HG03039 (cell line): Measurements from ENCODE around the gene WSCD1.

Source experiments
- ATAC-seq: cut with Tn5 transposase; IDR thresholded peaks from one replicate; pipeline ENCODE4 v1.9.1; 2021; ENCODE audit warnings: mild to moderate bottlenecking, moderate library complexity; ENCODE audit not compliant: unreplicated experiment

The WSCD1 gene

GRCh38 chr17:6069539-6070429 lies at the start of gene WSCD1:
WSCD1 (plus strand) TSS chr17:6070379; CDS start chr17:6080659, 10,280 bp downstream.
- no peak for ATAC-seq

GRCh38 chr17:6021011-6021400 lies 49.2 kb upstream of the WSCD1 start:
- ATAC-seq = no peak

GRCh38 chr17:6021627-6022026 lies 48.6 kb upstream of the WSCD1 start:
- no peak for ATAC-seq

- no peak for ATAC-seq
These were observed 46.9 kb upstream of the WSCD1 start for GRCh38 chr17:6023036-6023831.

- ATAC-seq = no peak
These were observed 45.6 kb upstream of the WSCD1 start for GRCh38 chr17:6024576-6024975.

GRCh38 chr17:6027342-6028024 lies 42.7 kb upstream of the WSCD1 start:
- no peak for ATAC-seq

- ATAC-seq = no peak
These were observed 41.9 kb upstream of the WSCD1 start for GRCh38 chr17:6028294-6028693.

- ATAC-seq = no peak
These were observed 34.3 kb upstream of the WSCD1 start for GRCh38 chr17:6035801-6036394.

- ATAC-seq = no peak
These were observed 29.7 kb upstream of the WSCD1 start for GRCh38 chr17:6040504-6040903.

- no peak for ATAC-seq
These were observed 28.9 kb upstream of the WSCD1 start for GRCh38 chr17:6041246-6041645.

- ATAC-seq = no peak
These were observed 26.8 kb upstream of the WSCD1 start for GRCh38 chr17:6043405-6043804.

GRCh38 chr17:6044261-6044660 lies 25.9 kb upstream of the WSCD1 start:
- ATAC-seq = no peak

- no peak for ATAC-seq
These were observed 24.4 kb upstream of the WSCD1 start for GRCh38 chr17:6045621-6046357.

GRCh38 chr17:6046431-6046830 lies 23.7 kb upstream of the WSCD1 start:
- no peak for ATAC-seq

GRCh38 chr17:6046931-6047330 lies 23.2 kb upstream of the WSCD1 start:
- ATAC-seq = no peak

- no peak for ATAC-seq
These were observed 22.2 kb upstream of the WSCD1 start for GRCh38 chr17:6047966-6048365.

- no peak for ATAC-seq
These were observed 21.7 kb upstream of the WSCD1 start for GRCh38 chr17:6048486-6048885.

- no peak for ATAC-seq
These were observed 17.3 kb upstream of the WSCD1 start for GRCh38 chr17:6052926-6053325.

- no peak for ATAC-seq
These were observed 15.8 kb upstream of the WSCD1 start for GRCh38 chr17:6054372-6054771.

- no peak for ATAC-seq
These were observed 14.1 kb upstream of the WSCD1 start for GRCh38 chr17:6056104-6056503.
